Mucosa of descending colon (tissue), 3 donors: ENCODE measurements around the gene SDK2. TPM values are rescaled to one million over a fixed set of nuclear protein-coding genes. Genes with fewer than 3 reads are reported as not detected.

Source experiments
- ATAC-seq: fragments of 200-7000 bp; cut with Tn5 transposase; one replicate; pipeline ENCODE4 v1.9.1; 2020; ENCODE audit warnings: mild to moderate bottlenecking, moderate library complexity
- DNase-seq, 3 donors: peaks; one replicate each; pipeline ENCODE4 v3.0.0-alpha.2; 2020
- H3K36me3 ChIP-seq: fragments of 200-600 bp; one replicate; pipeline ENCODE4 v1.8.0; 2021; ENCODE audit warnings: low read depth, mild to moderate bottlenecking
- H3K4me1 ChIP-seq: fragments of 200-600 bp; one replicate; pipeline ENCODE4 v1.8.0; 2021; ENCODE audit warnings: low read depth, mild to moderate bottlenecking
- H3K4me3 ChIP-seq: fragments of 200-600 bp; one replicate; pipeline ENCODE4 v1.8.0; 2021; ENCODE audit warnings: mild to moderate bottlenecking
- H3K9me3 ChIP-seq: fragments of 200-600 bp; one replicate; pipeline ENCODE4 v1.8.0; 2021; ENCODE audit warnings: mild to moderate bottlenecking
- CTCF ChIP-seq: fragments of 200-600 bp; IDR thresholded peaks from one replicate; pipeline ENCODE4 v1.8.0; 2022; ENCODE audit warnings: antibody characterized with exemption, mild to moderate bottlenecking
- intact Hi-C, 2 donors: fragments of 100-400 bp; cut with DNase I in 1 of 2; cut with micrococcal nuclease in 1 of 2; formaldehyde crosslinking; loops; one replicate each; pipeline versions ENCODE4 v1.11.0 to v1.11.1; 2022; cut with DNase I, micrococcal nuclease
- total RNA-seq, 3 donors: library from RNA; stranded (reverse); fragmentation: NEBNext Ultra II Directional in 2 of 3; extraction: Animal tissue kit (Norgen Biotek cat#: 25700) in 2 of 3; gene quantifications; one replicate each; pipeline versions ENCODE4 v1.2.1 to v1.2.4, GENCODE V29; 2021 to 2023
- donor health status: DM: no; HTN: no; CAD: no; lungs with moderate emphysema.
- donor health status: DM: no; HTN: no; CAD: no.
- donor health status: DM: no; HTN: yes; CAD: no.

SDK2 gene
- total RNA-seq, 3 donors from 2014 or later = 1.2 to 1.6 (median 1.3) TPM

GRCh38 chr17:73348018-73348828, 296.0 kb downstream of the SDK2 start:
- no peak for DNase-seq
- H3K36me3 ChIP-seq = no peaks in the 10 kb centered on the region
- TF ChIP-seq CTCF = no peak
- no peaks in the 10 kb centered on the region for H3K4me1 ChIP-seq
- no peak for ATAC-seq
- H3K9me3 ChIP-seq = no peaks in the 10 kb centered on the region
- intact Hi-C loops = no loop called here
- H3K4me3 ChIP-seq = no peak overlapping the region

- H3K4me1 ChIP-seq = peaks cover 2% of the 10 kb centered on the region
- intact Hi-C loops = no loop called here
- no peak for TF ChIP-seq CTCF
- no peaks in the 10 kb centered on the region for H3K36me3 ChIP-seq
- DNase-seq (no peak), ATAC-seq (no peak)
- H3K4me3 ChIP-seq = no peak overlapping the region
- no peaks in the 10 kb centered on the region for H3K9me3 ChIP-seq
These were observed 296.9 kb downstream of the SDK2 start for GRCh38 chr17:73347351-73347750.

GRCh38 chr17:73346501-73347162, 297.6 kb downstream of the SDK2 start:
- H3K4me1 ChIP-seq = peaks cover 4% of the 10 kb centered on the region
- no peak for TF ChIP-seq CTCF
- H3K36me3 ChIP-seq = no peaks in the 10 kb centered on the region
- intact Hi-C loops = no loop called here
- DNase-seq (no peak), ATAC-seq (no peak)
- H3K4me3 ChIP-seq = no peak overlapping the region
- H3K9me3 ChIP-seq = no peaks in the 10 kb centered on the region

- peaks cover 4% of the 10 kb centered on the region for H3K4me1 ChIP-seq
- DNase-seq (no peak), ATAC-seq (no peak)
- H3K36me3 ChIP-seq = no peaks in the 10 kb centered on the region
- intact Hi-C loops = no loop called here
- H3K9me3 ChIP-seq = no peaks in the 10 kb centered on the region
- no peak overlapping the region for H3K4me3 ChIP-seq
- no peak for TF ChIP-seq CTCF
These were observed 300.3 kb downstream of the SDK2 start for GRCh38 chr17:73343739-73344454.

GRCh38 chr17:73343168-73343634, 301.0 kb downstream of the SDK2 start:
- no peaks in the 10 kb centered on the region for H3K9me3 ChIP-seq
- TF ChIP-seq CTCF = no peak
- H3K4me1 ChIP-seq = peaks cover 4% of the 10 kb centered on the region
- peak; percentile 27 for ATAC-seq
- no peak overlapping the region for H3K4me3 ChIP-seq
- peak in 2 of 3 donors; percentile 25 to 71 for DNase-seq
- H3K36me3 ChIP-seq = no peaks in the 10 kb centered on the region
- intact Hi-C loops = no loop called here
